SK-N-SH (cell line): ENCODE data around the gene GATM. TPM values are rescaled to one million over a fixed set of nuclear protein-coding genes. Genes with fewer than 3 reads are reported as not detected.

Source experiments
- CTCF ChIA-PET: fragments of 300-600, 350-600 bp; formaldehyde crosslinking; extraction: SDS; loops from one replicate; lab custom pipeline; 2021; lab: Yijun Ruan, JAX
- POLR2A ChIA-PET: fragments of 350-600 bp; sonication (Branson Sonifier 250); formaldehyde crosslinking; extraction: SDS; loops from one replicate; lab custom pipeline; 2020; ENCODE audit warnings: antibody characterized with exemption, inconsistent platforms; lab: Yijun Ruan, JAX
- DNase-seq: peaks from one replicate; pipeline ENCODE4 v3.0.0; 2012
- H2AFZ ChIP-seq: fragments of 200-600 bp; sonication (generic); 2 replicates; pipeline ENCODE4 v1.8.1; 2016; ENCODE audit warnings: antibody characterized with exemption, mild to moderate bottlenecking, low read depth
- H3F3A ChIP-seq: fragments of 200-600 bp; sonication (generic); replicated peaks from 2 replicates; pipeline ENCODE3; 2016; ENCODE audit warnings: antibody characterized with exemption, mild to moderate bottlenecking; ENCODE audit not compliant: insufficient read depth
- H3K27ac ChIP-seq, 2 experiments: fragments of 200-500 bp in 1 of 2; fragments of 200-600 bp in 1 of 2; sonication (Bioruptor generic) in 1 of 2; sonication (generic), shearing (Covaris generic) in 1 of 2; 2 replicates each; pipeline versions ENCODE4 v1.5.1 to v1.6.1; 2014 to 2016; ENCODE audit warnings: low read depth in 2 of 2, inconsistent platforms in 1 of 2, low read length in 1 of 2, mild to moderate bottlenecking in 1 of 2, mixed read lengths in 1 of 2
- H3K27me3 ChIP-seq: fragments of 200-600 bp; sonication (generic), shearing (Covaris generic); 2 replicates; pipeline ENCODE4 v1.6.1; 2016; ENCODE audit warnings: mixed run types; ENCODE audit not compliant: insufficient read depth
- H3K36me3 ChIP-seq, 2 experiments: fragments of 200-500 bp in 1 of 2; fragments of 200-600 bp in 1 of 2; sonication (Bioruptor generic) in 1 of 2; sonication (generic) in 1 of 2; replicated peaks in 1 of 2; 2 replicates each; pipeline versions ENCODE3 to v1.5.1; 2014 to 2016; ENCODE audit warnings: low read length in 1 of 2, mild to moderate bottlenecking in 1 of 2; ENCODE audit not compliant: insufficient read depth in 2 of 2, control insufficient read depth in 1 of 2
- H3K4me1 ChIP-seq, 2 experiments: fragments of 200-500 bp in 1 of 2; fragments of 200-600 bp in 1 of 2; sonication (Bioruptor generic) in 1 of 2; sonication (generic), shearing (Covaris generic) in 1 of 2; 2 replicates each; pipeline versions ENCODE4 v1.5.1 to v1.6.1; 2014 to 2016; ENCODE audit warnings: low read depth in 1 of 2, low read length in 1 of 2, mixed run types in 1 of 2; ENCODE audit not compliant: insufficient read depth in 2 of 2, control insufficient read depth in 1 of 2
- H3K4me2 ChIP-seq: fragments of 200-600 bp; sonication (generic), shearing (Covaris generic); 2 replicates; pipeline ENCODE4 v1.6.1; 2017; ENCODE audit warnings: mixed run types
- H3K4me3 ChIP-seq, 2 experiments: fragments of 200-500 bp in 1 of 2; fragments of 200-600 bp in 1 of 2; sonication (Bioruptor generic) in 1 of 2; sonication (generic), shearing (Covaris generic) in 1 of 2; 2 replicates each; pipeline versions ENCODE4 v1.5.1 to v1.8.1; 2014 to 2016; ENCODE audit warnings: low read depth in 2 of 2, inconsistent platforms in 1 of 2, low read length in 1 of 2, mild to moderate bottlenecking in 1 of 2, mixed read lengths in 1 of 2, moderate library complexity in 1 of 2
- H3K79me2 ChIP-seq: fragments of 200-600 bp; sonication (generic); 2 replicates; pipeline ENCODE4 v1.8.1; 2017; ENCODE audit warnings: mild to moderate bottlenecking; ENCODE audit not compliant: insufficient read depth
- H3K9ac ChIP-seq: fragments of 200-600 bp; sonication (generic); 2 replicates; pipeline ENCODE4 v1.6.1; 2017; ENCODE audit warnings: mixed run types
- H3K9me2 ChIP-seq: fragments of 200-600 bp; sonication (generic); 2 replicates; pipeline ENCODE4 v1.6.1; 2017; ENCODE audit warnings: mixed run types
- H3K9me3 ChIP-seq: fragments of 200-600 bp; sonication (generic); 2 replicates; pipeline ENCODE4 v1.6.1; 2017; ENCODE audit warnings: mixed run types, mild to moderate bottlenecking, moderate library complexity
- H4K20me1 ChIP-seq: fragments of 200-600 bp; sonication (generic); 2 replicates; pipeline ENCODE4 v1.6.1; 2017; ENCODE audit warnings: mild to moderate bottlenecking, mixed run types; ENCODE audit not compliant: insufficient read depth
- CTCF ChIP-seq: fragments of 200-600 bp; sonication (generic); IDR thresholded peaks from 2 replicates; pipeline ENCODE4 v1.6.1; 2017; ENCODE audit warnings: antibody characterized with exemption, mild to moderate bottlenecking, moderate library complexity
- EP300 ChIP-seq, 2 experiments: IDR thresholded peaks; 2 replicates each; pipeline versions ENCODE4 v1.4.0 to v1.6.1; 2012; ENCODE audit warnings: borderline replicate concordance in 1 of 2, low read depth in 1 of 2, low read length in 1 of 2
- EZH2phosphoT487 ChIP-seq: fragments of 200-600 bp; sonication (generic); IDR thresholded peaks from 2 replicates; pipeline ENCODE4 v1.6.1; 2017; ENCODE audit warnings: low read depth, mixed run types, mild to moderate bottlenecking, antibody characterized with exemption, moderate library complexity, borderline replicate concordance
- GABPA ChIP-seq: IDR thresholded peaks from 2 replicates; pipeline ENCODE4 v1.4.0; 2012; ENCODE audit warnings: low read depth, mild to moderate bottlenecking
- GATA2 ChIP-seq: sonication (generic); formaldehyde crosslinking; IDR thresholded peaks from 2 replicates; pipeline ENCODE4 v1.5.0; 2020; ENCODE audit warnings: mild to moderate bottlenecking, missing genetic modification reagents
- MAX ChIP-seq: IDR thresholded peaks from 2 replicates; pipeline ENCODE4 v1.4.0; 2012; ENCODE audit warnings: low read depth
- MEF2A ChIP-seq: IDR thresholded peaks from 2 replicates; pipeline ENCODE4 v1.4.0; 2012; ENCODE audit warnings: low read depth, borderline replicate concordance
- NFIC ChIP-seq: IDR thresholded peaks from 2 replicates; pipeline ENCODE4 v1.4.0; 2012; ENCODE audit warnings: borderline replicate concordance
- RCOR1 ChIP-seq: fragments of 150-350 bp; IDR thresholded peaks from 2 replicates; pipeline ENCODE4 v1.6.1; 2017; ENCODE audit warnings: antibody characterized with exemption, low read length
- SIN3A ChIP-seq: IDR thresholded peaks from 2 replicates; pipeline ENCODE4 v1.6.1; 2012; ENCODE audit warnings: low read depth, mild to moderate bottlenecking, low read length, moderate library complexity, borderline replicate concordance
- SMC3 ChIP-seq: IDR thresholded peaks from 2 replicates; pipeline ENCODE4 v1.6.1; 2012; ENCODE audit warnings: low read depth, low read length, improper control_type of control experiment
- TAF1 ChIP-seq: IDR thresholded peaks from 2 replicates; pipeline ENCODE4 v1.6.1; 2012; ENCODE audit warnings: low read depth, mild to moderate bottlenecking, low read length, moderate library complexity, borderline replicate concordance
- TEAD4 ChIP-seq: IDR thresholded peaks from 2 replicates; pipeline ENCODE4 v1.4.0; 2012; ENCODE audit warnings: mild to moderate bottlenecking, borderline replicate concordance; ENCODE audit not compliant: insufficient read depth
- USF2 ChIP-seq: fragments of 150-350 bp; IDR thresholded peaks from 2 replicates; pipeline ENCODE4 v1.6.1; 2017; ENCODE audit warnings: antibody characterized with exemption, low read length, low read depth, borderline replicate concordance
- YY1 ChIP-seq: IDR thresholded peaks from 2 replicates; pipeline ENCODE4 v1.4.0; 2012; ENCODE audit warnings: low read depth, mild to moderate bottlenecking
- ZBTB33 ChIP-seq: IDR thresholded peaks from 2 replicates; pipeline ENCODE4 v1.4.0; 2012; ENCODE audit warnings: low read depth, borderline replicate concordance
- WGBS: methylation state at CpG from one replicate; pipeline ENCODE4 v1.1.6; 2017; ENCODE audit warnings: low lambda C conversion rate; 5-methylcytosine and 5-hydroxymethylcytosine counted together
- polyA plus RNA-seq, 3 experiments: library from polyadenylated mRNA; depleted of rRNA; stranded (reverse); fragments of >200 nt; gene quantifications; 2 replicates each; pipeline ENCODE4 v1.2.3, GENCODE V29; 2012
- TF ChIP-seq, protein P1 (sequence below): fragments of 150-350 bp; IDR thresholded peaks from 2 replicates; pipeline ENCODE4 v1.6.1; 2016; ENCODE audit warnings: mild to moderate bottlenecking, low read depth, low read length
- TF ChIP-seq, protein P2 (sequence below): IDR thresholded peaks from 2 replicates; pipeline ENCODE4; 2012
- TF ChIP-seq, protein P3 (sequence below): IDR thresholded peaks from 2 replicates; pipeline ENCODE4 v1.4.0; 2012; ENCODE audit warnings: low read depth, borderline replicate concordance

GATM gene
- polyA plus RNA-seq, 1 of the 3 experiments (the other 2 are of a cell fraction) = 0.58 TPM

GRCh38 chr15:45414215-45414885, 36.0 kb upstream of the GATM start:
- WGBS = 91% methylated on average over 5 of the region's 5 CpGs
- peaks cover 77 to 78% of the 10 kb centered on the region in 2 experiments for H3K36me3 ChIP-seq

More at GRCh38 chr15:45414215-45414885, 36.0 kb upstream of the GATM start:
- Histone ChIP-seq H3K79me2 (no peaks in the 10 kb centered on the region), H3K27ac (0 out of 4 replicates have a peak overlapping the region, but pooled peaks of 1 of the 2 experiments have one; percentile 8), H2AFZ (no peak overlapping the region), H3K9me2 (no peaks in the 10 kb centered on the region), H3K4me1 (peaks cover 0 to 2% of the 10 kb centered on the region in 2 experiments; a peak in 1 of 4 replicates), H3K9ac (no peak overlapping the region), H3K9me3 (no peaks in the 10 kb centered on the region), H3F3A (no peaks in the 10 kb centered on the region), H3K4me2 (no peak overlapping the region), H4K20me1 (no peaks in the 10 kb centered on the region), H3K27me3 (no peaks in the 10 kb centered on the region), H3K4me3 (no peak overlapping the region)
- CTCF ChIA-PET = interaction anchor here (1.0 to 1.9 kb wide), 4 partner anchors 15 to 251 kb away, joined by 3 to 10 read pairs (median 4); no protein-coding TSS in a partner anchor
- TF ChIP-seq, protein P1, sequence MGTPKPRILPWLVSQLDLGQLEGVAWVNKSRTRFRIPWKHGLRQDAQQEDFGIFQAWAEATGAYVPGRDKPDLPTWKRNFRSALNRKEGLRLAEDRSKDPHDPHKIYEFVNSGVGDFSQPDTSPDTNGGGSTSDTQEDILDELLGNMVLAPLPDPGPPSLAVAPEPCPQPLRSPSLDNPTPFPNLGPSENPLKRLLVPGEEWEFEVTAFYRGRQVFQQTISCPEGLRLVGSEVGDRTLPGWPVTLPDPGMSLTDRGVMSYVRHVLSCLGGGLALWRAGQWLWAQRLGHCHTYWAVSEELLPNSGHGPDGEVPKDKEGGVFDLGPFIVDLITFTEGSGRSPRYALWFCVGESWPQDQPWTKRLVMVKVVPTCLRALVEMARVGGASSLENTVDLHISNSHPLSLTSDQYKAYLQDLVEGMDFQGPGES = no peak
- TF ChIP-seq, protein P2, sequence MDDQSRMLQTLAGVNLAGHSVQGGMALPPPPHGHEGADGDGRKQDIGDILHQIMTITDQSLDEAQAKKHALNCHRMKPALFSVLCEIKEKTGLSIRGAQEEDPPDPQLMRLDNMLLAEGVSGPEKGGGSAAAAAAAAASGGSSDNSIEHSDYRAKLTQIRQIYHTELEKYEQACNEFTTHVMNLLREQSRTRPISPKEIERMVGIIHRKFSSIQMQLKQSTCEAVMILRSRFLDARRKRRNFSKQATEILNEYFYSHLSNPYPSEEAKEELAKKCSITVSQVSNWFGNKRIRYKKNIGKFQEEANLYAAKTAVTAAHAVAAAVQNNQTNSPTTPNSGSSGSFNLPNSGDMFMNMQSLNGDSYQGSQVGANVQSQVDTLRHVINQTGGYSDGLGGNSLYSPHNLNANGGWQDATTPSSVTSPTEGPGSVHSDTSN = no peak
- TF ChIP-seq TEAD4 (no peak), TAF1 (no peak), GABPA (no peak), USF2 (no peak), NFIC (no peak), RCOR1 (no peak), MEF2A (no peak), GATA2 (CRISPR knock-in tag) (no peak), YY1 (no peak), EP300 (IDR thresholded peaks at IDR 0.05; ENCODE audit: borderline replicate concordance in 1 of 2, low read depth in 1 of 2, low read length in 1 of 2) (no peak), CTCF (no peak), MAX (no peak), SIN3A (no peak), EZH2phosphoT487 (no peak), ZBTB33 (no peak), SMC3 (no peak)
- TF ChIP-seq, protein P3, sequence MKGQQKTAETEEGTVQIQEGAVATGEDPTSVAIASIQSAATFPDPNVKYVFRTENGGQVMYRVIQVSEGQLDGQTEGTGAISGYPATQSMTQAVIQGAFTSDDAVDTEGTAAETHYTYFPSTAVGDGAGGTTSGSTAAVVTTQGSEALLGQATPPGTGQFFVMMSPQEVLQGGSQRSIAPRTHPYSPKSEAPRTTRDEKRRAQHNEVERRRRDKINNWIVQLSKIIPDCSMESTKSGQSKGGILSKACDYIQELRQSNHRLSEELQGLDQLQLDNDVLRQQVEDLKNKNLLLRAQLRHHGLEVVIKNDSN = no peak
- POLR2A ChIA-PET = interaction anchor here (1.4 kb wide), 1 partner anchor 12 kb away, joined by 3 read pairs; a partner anchor contains a TSS
- no peak for DNase-seq
